NCI-H146 treated with DMSO at 0.1 percent for 48 hours (cell line): ENCODE measurements around the gene PMM2.

Experiments
- DNase-seq: peaks from one replicate; lab custom pipeline; 2025; ENCODE audit not compliant: unreplicated experiment; lab: John Stamatoyannopoulos, UW

PMM2 gene

GRCh38 chr16:8885674-8886592, 88.3 kb downstream of the PMM2 start:
- DNase-seq, result no peak

GRCh38 chr16:8886593-8887430, 89.2 kb downstream of the PMM2 start:
- DNase-seq, result no peak

GRCh38 chr16:8887431-8887765, 89.8 kb downstream of the PMM2 start:
- no peak for DNase-seq

- DNase-seq, result no peak
Measured at GRCh38 chr16:8887952-8888560, 90.4 kb downstream of the PMM2 start.

GRCh38 chr16:8888951-8889892, 91.6 kb downstream of the PMM2 start:
- no peak for DNase-seq

- DNase-seq, result no peak
Measured at GRCh38 chr16:8889893-8890548, 92.4 kb downstream of the PMM2 start.

- DNase-seq, result no peak
Measured at GRCh38 chr16:8890549-8890921, 92.9 kb downstream of the PMM2 start.

- DNase-seq, result no peak
Measured at GRCh38 chr16:8892101-8892575, 94.5 kb downstream of the PMM2 start.

- DNase-seq, result no peak
Measured at GRCh38 chr16:8893426-8893825, 95.8 kb downstream of the PMM2 start.

GRCh38 chr16:8893976-8894690, 96.5 kb downstream of the PMM2 start:
- DNase-seq, result no peak

- DNase-seq, result no peak
Measured at GRCh38 chr16:8894736-8895334, 97.2 kb downstream of the PMM2 start.

GRCh38 chr16:8898660-8899318, 101.2 kb downstream of the PMM2 start:
- DNase-seq, result no peak
